ENCODE measurements around the gene PARM1.

DNA sequence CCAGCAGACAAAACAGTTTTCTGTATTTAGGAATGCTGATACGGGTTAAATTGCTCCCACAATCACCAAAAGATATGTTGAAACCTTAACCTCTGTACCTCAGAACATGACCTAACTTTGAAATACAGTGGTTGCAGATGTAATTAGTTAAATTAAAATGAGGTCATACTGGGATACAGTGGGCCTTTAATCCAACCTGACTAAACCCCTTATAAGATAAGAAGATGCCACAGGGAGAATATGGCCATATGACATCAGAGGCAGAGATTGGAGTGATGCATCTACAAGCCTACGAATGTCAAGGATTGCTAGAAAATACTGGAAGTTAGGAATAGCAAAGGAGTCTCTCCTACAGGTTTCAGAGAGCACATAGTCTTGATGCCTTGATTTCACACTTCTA, 32.1 kb upstream of the PARM1 start:
- TF ChIP-seq YY1 (IDR thresholded peaks at IDR 0.05; ENCODE audit: low read depth) = no peak
- no peak for TF ChIP-seq TAF1 (IDR thresholded peaks at IDR 0.05; ENCODE audit: low read depth)
- TF ChIP-seq FOXM1 (IDR thresholded peaks at IDR 0.05; ENCODE audit: borderline replicate concordance, low read depth) = no peak
- no peak for TF ChIP-seq TCF12 (IDR thresholded peaks at IDR 0.05; ENCODE audit: low read depth)
- TF ChIP-seq CREB1 (IDR thresholded peaks at IDR 0.05; ENCODE audit: low read depth) = no peak
- TF ChIP-seq, protein P1, sequence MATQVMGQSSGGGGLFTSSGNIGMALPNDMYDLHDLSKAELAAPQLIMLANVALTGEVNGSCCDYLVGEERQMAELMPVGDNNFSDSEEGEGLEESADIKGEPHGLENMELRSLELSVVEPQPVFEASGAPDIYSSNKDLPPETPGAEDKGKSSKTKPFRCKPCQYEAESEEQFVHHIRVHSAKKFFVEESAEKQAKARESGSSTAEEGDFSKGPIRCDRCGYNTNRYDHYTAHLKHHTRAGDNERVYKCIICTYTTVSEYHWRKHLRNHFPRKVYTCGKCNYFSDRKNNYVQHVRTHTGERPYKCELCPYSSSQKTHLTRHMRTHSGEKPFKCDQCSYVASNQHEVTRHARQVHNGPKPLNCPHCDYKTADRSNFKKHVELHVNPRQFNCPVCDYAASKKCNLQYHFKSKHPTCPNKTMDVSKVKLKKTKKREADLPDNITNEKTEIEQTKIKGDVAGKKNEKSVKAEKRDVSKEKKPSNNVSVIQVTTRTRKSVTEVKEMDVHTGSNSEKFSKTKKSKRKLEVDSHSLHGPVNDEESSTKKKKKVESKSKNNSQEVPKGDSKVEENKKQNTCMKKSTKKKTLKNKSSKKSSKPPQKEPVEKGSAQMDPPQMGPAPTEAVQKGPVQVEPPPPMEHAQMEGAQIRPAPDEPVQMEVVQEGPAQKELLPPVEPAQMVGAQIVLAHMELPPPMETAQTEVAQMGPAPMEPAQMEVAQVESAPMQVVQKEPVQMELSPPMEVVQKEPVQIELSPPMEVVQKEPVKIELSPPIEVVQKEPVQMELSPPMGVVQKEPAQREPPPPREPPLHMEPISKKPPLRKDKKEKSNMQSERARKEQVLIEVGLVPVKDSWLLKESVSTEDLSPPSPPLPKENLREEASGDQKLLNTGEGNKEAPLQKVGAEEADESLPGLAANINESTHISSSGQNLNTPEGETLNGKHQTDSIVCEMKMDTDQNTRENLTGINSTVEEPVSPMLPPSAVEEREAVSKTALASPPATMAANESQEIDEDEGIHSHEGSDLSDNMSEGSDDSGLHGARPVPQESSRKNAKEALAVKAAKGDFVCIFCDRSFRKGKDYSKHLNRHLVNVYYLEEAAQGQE (IDR thresholded peaks at IDR 0.05; ENCODE audit: low read depth) = no peak
- TF ChIP-seq ZBTB7A (IDR thresholded peaks at IDR 0.05; ENCODE audit: low read depth) = no peak
- no peak for TF ChIP-seq RAD21 (IDR thresholded peaks at IDR 0.05; ENCODE audit: low read depth)
- TF ChIP-seq, protein P2, sequence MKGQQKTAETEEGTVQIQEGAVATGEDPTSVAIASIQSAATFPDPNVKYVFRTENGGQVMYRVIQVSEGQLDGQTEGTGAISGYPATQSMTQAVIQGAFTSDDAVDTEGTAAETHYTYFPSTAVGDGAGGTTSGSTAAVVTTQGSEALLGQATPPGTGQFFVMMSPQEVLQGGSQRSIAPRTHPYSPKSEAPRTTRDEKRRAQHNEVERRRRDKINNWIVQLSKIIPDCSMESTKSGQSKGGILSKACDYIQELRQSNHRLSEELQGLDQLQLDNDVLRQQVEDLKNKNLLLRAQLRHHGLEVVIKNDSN (IDR thresholded peaks at IDR 0.05) = no peak
- TF ChIP-seq CEBPB (IDR thresholded peaks at IDR 0.05) = no peak
- TF ChIP-seq TEAD4 (IDR thresholded peaks at IDR 0.05) = no peak
- TF ChIP-seq NFIC (IDR thresholded peaks at IDR 0.05) = no peak
